BLaER1 (cell line): ENCODE measurements around the gene SLAMF6.
A peak's percentile ranks its signal among the peaks of the same experiment; 100 is the strongest.

Experiments
- H3K27ac ChIP-seq: shearing (Covaris generic); formaldehyde crosslinking; 2 replicates; pipeline ENCODE4 v1.8.1; 2022
- H3K27me3 ChIP-seq: shearing (Covaris generic); formaldehyde crosslinking; 2 replicates; pipeline ENCODE4 v1.8.1; 2022
- H3K36me3 ChIP-seq: shearing (Covaris generic); formaldehyde crosslinking; 2 replicates; pipeline ENCODE4 v1.8.1; 2022
- H3K4me1 ChIP-seq: shearing (Covaris generic); formaldehyde crosslinking; 2 replicates; pipeline ENCODE4 v1.8.1; 2022
- H3K4me2 ChIP-seq: shearing (Covaris generic); formaldehyde crosslinking; 2 replicates; pipeline ENCODE4 v1.8.1; 2022
- H3K4me3 ChIP-seq: shearing (Covaris generic); formaldehyde crosslinking; 2 replicates; pipeline ENCODE4 v1.8.1; 2022
- H3K9ac ChIP-seq: shearing (Covaris generic); formaldehyde crosslinking; 2 replicates; pipeline ENCODE4 v1.8.1; 2022
- H3K9me3 ChIP-seq: shearing (Covaris generic); formaldehyde crosslinking; 2 replicates; pipeline ENCODE4 v1.8.1; 2022
- H4K20me1 ChIP-seq: shearing (Covaris generic); formaldehyde crosslinking; 2 replicates; pipeline ENCODE4 v1.8.1; 2022
- Cebpa-rat ChIP-seq: shearing (Covaris generic); IDR thresholded peaks from 2 replicates; pipeline ENCODE4 v1.8.1; 2022

The SLAMF6 gene

DNA sequence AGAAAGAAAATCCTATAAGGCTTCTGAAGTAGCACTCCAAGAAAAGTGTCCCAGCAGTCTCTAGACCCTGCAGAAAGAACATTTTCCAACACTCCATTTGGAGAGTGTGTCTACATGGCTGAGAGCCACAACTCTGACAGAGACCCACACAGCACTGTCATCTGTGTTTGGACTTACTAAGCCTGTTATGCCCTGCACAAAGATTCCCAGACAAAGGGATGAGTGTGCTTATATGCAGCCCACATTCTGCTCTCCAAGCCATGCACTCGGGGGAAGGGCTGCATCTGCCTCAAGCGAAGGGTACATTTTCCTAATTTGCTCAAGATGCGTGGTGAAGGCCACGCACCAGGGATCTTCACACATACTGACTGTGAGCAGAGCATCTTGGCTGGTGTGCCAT, 24.4 kb upstream of the SLAMF6 start:
- peaks cover 86% of the 10 kb centered on the region for H3K4me1 ChIP-seq
- peak overlapping the region; percentile 88 for H3K27ac ChIP-seq
- no peaks in the 10 kb centered on the region for H3K9me3 ChIP-seq
- TF ChIP-seq Cebpa-rat, result no peak
- H4K20me1 ChIP-seq, result no peaks in the 10 kb centered on the region
- H3K9ac ChIP-seq, result no peak overlapping the region; the same call in 1 of the 2 replicates
- H3K27me3 ChIP-seq, result no peaks in the 10 kb centered on the region
- no peak overlapping the region for H3K4me3 ChIP-seq
- H3K4me2 ChIP-seq, result peak overlapping the region; percentile 85
- H3K36me3 ChIP-seq, result peaks cover 9% of the 10 kb centered on the region

GRCh38 chr1:160546942-160547341, 23.9 kb upstream of the SLAMF6 start:
- Histone ChIP-seq H3K9me3 (no peaks in the 10 kb centered on the region), H3K27ac (peak overlapping the region; percentile 88), H3K36me3 (peaks cover 5% of the 10 kb centered on the region; the same call in 1 of the 2 replicates), H3K4me1 (peaks cover 89% of the 10 kb centered on the region), H3K27me3 (no peaks in the 10 kb centered on the region), H4K20me1 (no peaks in the 10 kb centered on the region), H3K4me3 (no peak overlapping the region), H3K9ac (no peak overlapping the region; the same call in 1 of the 2 replicates), H3K4me2 (peak overlapping the region; percentile 85)
- TF ChIP-seq Cebpa-rat, result no peak

- Histone ChIP-seq H4K20me1 (no peaks in the 10 kb centered on the region), H3K4me1 (peaks cover 89% of the 10 kb centered on the region), H3K27me3 (no peaks in the 10 kb centered on the region), H3K27ac (no peak overlapping the region; the same call in 1 of the 2 replicates), H3K4me2 (peak overlapping the region; percentile 15; the same call in 1 of the 2 replicates), H3K4me3 (no peak overlapping the region), H3K9me3 (no peaks in the 10 kb centered on the region), H3K9ac (no peak overlapping the region), H3K36me3 (no peaks in the 10 kb centered on the region)
- no peak for TF ChIP-seq Cebpa-rat
These were observed 21.6 kb upstream of the SLAMF6 start for GRCh38 chr1:160544647-160545046.

DNA sequence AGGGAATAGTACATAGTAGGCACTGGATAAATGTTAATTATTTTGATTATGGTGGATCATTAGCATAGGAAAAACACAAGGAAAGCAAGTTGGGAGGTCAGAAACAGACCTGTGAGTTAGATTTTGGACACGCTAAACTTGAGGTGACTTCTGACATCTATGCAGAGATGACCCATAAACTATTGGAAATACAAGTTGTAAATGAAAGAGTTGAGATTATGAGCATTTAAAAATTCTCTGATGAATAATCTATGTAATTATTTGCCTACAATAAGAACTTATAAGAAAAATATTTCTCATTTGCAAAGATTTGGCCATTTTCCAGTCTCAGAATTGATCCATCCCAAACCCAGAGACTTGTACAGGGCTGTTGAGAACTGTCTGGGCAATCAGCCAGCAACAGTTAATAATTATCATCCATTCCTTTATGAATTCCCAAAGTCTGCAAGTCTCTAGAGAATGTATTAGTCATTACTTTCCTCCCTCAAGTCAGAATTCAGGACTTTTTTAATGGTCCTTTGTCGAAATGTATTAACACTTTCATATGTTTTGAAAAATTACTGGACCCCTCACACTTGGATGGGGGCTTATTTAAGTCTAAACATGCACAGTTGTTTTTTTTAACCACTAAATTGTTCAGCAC, 19.4 kb upstream of the SLAMF6 start:
- no peak for TF ChIP-seq Cebpa-rat
- H3K4me1 ChIP-seq, result peaks cover 79% of the 10 kb centered on the region

GRCh38 chr1:160541622-160542302, 18.7 kb upstream of the SLAMF6 start:
- peaks cover 3% of the 10 kb centered on the region; the same call in 1 of the 2 replicates for H3K36me3 ChIP-seq
- no peak for TF ChIP-seq Cebpa-rat
- H4K20me1 ChIP-seq, result no peaks in the 10 kb centered on the region
- H3K27ac ChIP-seq, result peak overlapping the region; percentile 93
- 0 out of 2 replicates have a peak overlapping the region, but pooled peaks have one; percentile 76 for H3K9ac ChIP-seq
- no peaks in the 10 kb centered on the region for H3K27me3 ChIP-seq
- H3K4me2 ChIP-seq, result peak overlapping the region; percentile 71
- no peak overlapping the region for H3K4me3 ChIP-seq
- H3K9me3 ChIP-seq, result peaks cover 4% of the 10 kb centered on the region; the same call in 1 of the 2 replicates
- peaks cover 77% of the 10 kb centered on the region for H3K4me1 ChIP-seq

More for the DNA sequence above, 19.4 kb upstream of the SLAMF6 start:
- no peak overlapping the region for H3K4me3 ChIP-seq
- no peaks in the 10 kb centered on the region for H3K27me3 ChIP-seq
- H3K9ac ChIP-seq, result no peak overlapping the region
- no peak overlapping the region for H3K4me2 ChIP-seq
- no peaks in the 10 kb centered on the region for H3K9me3 ChIP-seq
- H4K20me1 ChIP-seq, result no peaks in the 10 kb centered on the region
- 0 out of 2 replicates have a peak overlapping the region, but pooled peaks have one; percentile 93 for H3K27ac ChIP-seq
- H3K36me3 ChIP-seq, result no peaks in the 10 kb centered on the region

GRCh38 chr1:160540859-160541233, 17.8 kb upstream of the SLAMF6 start:
- H3K27ac ChIP-seq, result peak overlapping the region; percentile 93
- peak overlapping the region; percentile 76 for H3K9ac ChIP-seq
- no peaks in the 10 kb centered on the region for H4K20me1 ChIP-seq
- peaks cover 71% of the 10 kb centered on the region for H3K4me1 ChIP-seq
- H3K4me3 ChIP-seq, result no peak overlapping the region
- H3K36me3 ChIP-seq, result peaks cover 3% of the 10 kb centered on the region; the same call in 1 of the 2 replicates
- peaks cover 13% of the 10 kb centered on the region for H3K9me3 ChIP-seq
- no peaks in the 10 kb centered on the region for H3K27me3 ChIP-seq
- peak overlapping the region; percentile 71 for H3K4me2 ChIP-seq
- no peak for TF ChIP-seq Cebpa-rat

DNA sequence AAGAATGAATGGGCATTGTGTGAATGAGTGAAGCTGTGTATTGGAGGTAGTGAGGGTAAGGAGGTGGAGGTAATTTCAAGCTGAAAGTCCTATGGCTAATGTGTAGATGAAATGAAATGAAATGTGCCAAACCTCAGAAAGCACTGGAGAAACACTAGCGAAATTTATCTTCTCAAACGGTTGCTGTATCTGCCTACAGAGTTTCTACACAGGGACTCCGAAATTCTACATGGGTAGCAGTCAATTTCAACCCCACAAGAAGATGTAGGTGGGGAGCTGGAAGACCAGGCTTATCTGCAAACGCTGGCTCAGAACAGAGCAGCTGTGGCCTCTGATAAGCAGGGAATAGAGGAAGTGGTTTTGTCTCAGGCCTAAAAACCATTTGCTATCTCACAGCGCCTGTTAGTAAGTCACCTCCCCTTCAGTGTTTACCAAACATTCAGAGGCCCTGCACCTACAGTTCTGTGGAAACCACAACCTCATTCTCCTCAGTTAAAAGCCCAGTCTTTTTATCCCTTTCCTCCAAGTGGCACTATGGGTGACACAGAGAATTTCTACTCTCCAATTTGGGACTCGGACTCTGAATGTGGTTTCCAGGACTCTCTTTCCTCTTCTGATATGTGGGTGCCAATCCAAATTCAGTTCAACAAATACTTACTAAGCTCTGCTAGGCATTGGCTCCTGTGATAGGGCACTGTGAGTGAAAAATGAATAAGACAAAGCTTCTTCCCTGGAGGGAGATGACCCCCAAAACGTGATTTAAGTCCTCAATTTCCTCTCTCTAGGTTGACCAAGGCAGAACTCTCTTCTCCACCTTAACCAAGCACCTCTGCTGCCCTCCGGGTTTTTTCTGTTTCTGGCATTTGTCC, 17.2 kb upstream of the SLAMF6 start:
- H3K4me3 ChIP-seq, result no peak overlapping the region; the same call in 1 of the 2 replicates
- peak overlapping the region; percentile 76 for H3K9ac ChIP-seq
- H3K27ac ChIP-seq, result peak overlapping the region; percentile 93
- peaks cover 19% of the 10 kb centered on the region for H3K9me3 ChIP-seq
- peaks cover 5% of the 10 kb centered on the region; the same call in 1 of the 2 replicates for H3K36me3 ChIP-seq
- no peak for TF ChIP-seq Cebpa-rat
- no peaks in the 10 kb centered on the region for H4K20me1 ChIP-seq
- no peaks in the 10 kb centered on the region for H3K27me3 ChIP-seq
- H3K4me2 ChIP-seq, result peak overlapping the region; percentile 71
- peaks cover 65% of the 10 kb centered on the region for H3K4me1 ChIP-seq

GRCh38 chr1:160539684-160539989, 16.6 kb upstream of the SLAMF6 start:
- Histone ChIP-seq H4K20me1 (no peaks in the 10 kb centered on the region), H3K4me2 (peak overlapping the region; percentile 71), H3K27ac (peak overlapping the region; percentile 93), H3K9ac (peak overlapping the region; percentile 76; the same call in 1 of the 2 replicates), H3K36me3 (peaks cover 8% of the 10 kb centered on the region; the same call in 1 of the 2 replicates), H3K4me3 (no peak overlapping the region; the same call in 1 of the 2 replicates), H3K27me3 (no peaks in the 10 kb centered on the region), H3K4me1 (peaks cover 59% of the 10 kb centered on the region), H3K9me3 (peaks cover 25% of the 10 kb centered on the region)
- TF ChIP-seq Cebpa-rat, result no peak

DNA sequence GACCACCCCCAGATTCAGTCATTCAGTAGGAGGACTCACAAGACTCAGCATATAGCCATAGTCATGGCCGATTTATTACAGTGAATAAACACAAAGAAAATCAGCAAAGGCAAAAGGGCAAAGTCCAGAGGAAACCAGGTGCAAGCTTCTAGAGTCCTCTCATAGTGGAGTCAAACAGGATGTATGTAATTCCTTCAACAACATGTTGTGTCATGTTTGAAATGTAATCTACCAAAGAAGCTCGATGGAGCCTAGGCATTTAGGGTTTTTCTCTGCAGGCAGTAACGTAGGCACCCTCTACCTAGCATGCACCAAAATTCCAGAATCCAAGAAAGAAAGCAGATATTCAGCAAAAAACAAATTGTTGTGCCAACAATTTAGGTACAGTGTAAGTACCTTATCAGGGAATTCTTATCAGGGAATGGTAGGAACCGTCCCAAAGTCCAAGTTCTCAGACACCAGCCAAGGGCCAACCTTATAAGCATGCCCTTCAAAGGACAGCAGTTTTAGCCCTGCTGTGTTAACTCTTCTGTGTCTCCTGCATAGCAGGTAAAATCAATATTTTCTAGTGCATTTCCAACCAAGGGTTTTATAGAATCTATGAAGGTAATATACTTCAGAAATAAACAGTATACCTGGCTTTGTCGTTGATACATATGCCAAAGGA, 16.1 kb upstream of the SLAMF6 start:
- Histone ChIP-seq H3K9me3 (peaks cover 28% of the 10 kb centered on the region), H3K27ac (peak overlapping the region; percentile 93), H3K36me3 (peaks cover 8% of the 10 kb centered on the region; the same call in 1 of the 2 replicates), H3K9ac (peak overlapping the region; percentile 76; the same call in 1 of the 2 replicates), H3K4me2 (peak overlapping the region; percentile 71), H3K4me1 (peaks cover 54% of the 10 kb centered on the region), H4K20me1 (no peaks in the 10 kb centered on the region), H3K27me3 (no peaks in the 10 kb centered on the region), H3K4me3 (no peak overlapping the region)
- TF ChIP-seq Cebpa-rat, result no peak
